Liver (tissue), 9 donors: ENCODE data around the gene RUNX1. TPM values are rescaled to one million over a fixed set of nuclear protein-coding genes. Genes with fewer than 3 reads are reported as not detected.
A peak's percentile ranks its signal among the peaks of the same experiment; 100 is the strongest.

Source experiments
- DNase-seq: peaks from one replicate; pipeline ENCODE4 v3.0.0-alpha.2; 2017; ENCODE audit warnings: low spot score
- H3K27ac ChIP-seq, 2 donors: one replicate each; pipeline ENCODE4 v1.7.0; 2013; ENCODE audit warnings: inconsistent platforms in 2 of 2, low read length in 2 of 2, control low read depth in 1 of 2, low read depth in 1 of 2, mild to moderate bottlenecking in 1 of 2
- H3K27me3 ChIP-seq, 4 donors: one replicate each; pipeline versions ENCODE4 v1.6.1 to v1.7.0; 2013; ENCODE audit warnings: low read length in 3 of 4, inconsistent platforms in 1 of 4, mild to moderate bottlenecking in 1 of 4, moderate library complexity in 1 of 4; ENCODE audit not compliant: control insufficient read depth in 4 of 4, insufficient read depth in 4 of 4
- H3K36me3 ChIP-seq, 4 donors: one replicate each; pipeline versions ENCODE4 v1.6.1 to v1.7.0; 2013; ENCODE audit warnings: low read length in 3 of 4, mild to moderate bottlenecking in 3 of 4, low read depth in 1 of 4, moderate library complexity in 1 of 4; ENCODE audit not compliant: control insufficient read depth in 4 of 4, insufficient read depth in 3 of 4
- H3K4me1 ChIP-seq, 4 donors: one replicate each; pipeline versions ENCODE4 v1.6.1 to v1.7.0; 2013; ENCODE audit warnings: low read length in 3 of 4, mild to moderate bottlenecking in 3 of 4, moderate library complexity in 1 of 4; ENCODE audit not compliant: control insufficient read depth in 4 of 4, insufficient read depth in 4 of 4
- H3K4me3 ChIP-seq, 3 donors: one replicate each; pipeline versions ENCODE4 v1.6.1 to v1.7.0; 2013; ENCODE audit warnings: low read length in 3 of 3, control low read depth in 1 of 3, low read depth in 1 of 3, mild to moderate bottlenecking in 1 of 3
- H3K9ac ChIP-seq, 2 donors: one replicate each; pipeline ENCODE4 v1.7.0; 2013; ENCODE audit warnings: low read length in 2 of 2, mild to moderate bottlenecking in 2 of 2, moderate library complexity in 2 of 2, control low read depth in 1 of 2, low read depth in 1 of 2
- H3K9me3 ChIP-seq, 4 donors: one replicate each; pipeline versions ENCODE4 v1.6.1 to v1.7.0; 2013; ENCODE audit warnings: low read length in 3 of 4; ENCODE audit not compliant: control insufficient read depth in 4 of 4
- EGR1 ChIP-seq, 2 donors: IDR thresholded peaks; 2 replicates each; pipeline ENCODE4 v1.6.1; 2016 to 2018; ENCODE audit warnings: antibody characterized with exemption in 2 of 2, low read depth in 2 of 2
- FOXA2 ChIP-seq: IDR thresholded peaks from 2 replicates; pipeline ENCODE4 v1.6.1; 2016; ENCODE audit warnings: antibody characterized with exemption
- GABPA ChIP-seq, 2 donors: IDR thresholded peaks in 1 of 2; conservative IDR thresholded peaks in 1 of 2; 2 replicates each; pipeline ENCODE4 v1.6.1; 2016; ENCODE audit warnings: antibody characterized with exemption in 2 of 2, mild to moderate bottlenecking in 1 of 2, moderate library complexity in 1 of 2
- HNF4A ChIP-seq, 2 donors: conservative IDR thresholded peaks; 2 replicates each; pipeline ENCODE4 v1.6.1; 2016; ENCODE audit warnings: antibody characterized with exemption in 2 of 2, mild to moderate bottlenecking in 2 of 2
- RAD21 ChIP-seq, 2 donors: IDR thresholded peaks; 2 replicates each; pipeline ENCODE4 v1.6.1; 2016; ENCODE audit warnings: antibody characterized with exemption in 2 of 2, mild to moderate bottlenecking in 2 of 2
- SP1 ChIP-seq: IDR thresholded peaks from 2 replicates; pipeline ENCODE4 v1.6.1; 2018; ENCODE audit warnings: antibody characterized with exemption, mild to moderate bottlenecking
- YY1 ChIP-seq: IDR thresholded peaks from 2 replicates; pipeline ENCODE4 v1.6.1; 2016; ENCODE audit warnings: antibody characterized with exemption, mild to moderate bottlenecking
- WGBS: extraction: QIAGEN DNeasy Blood & Tissue Kit; methylation state at CpG from one replicate; pipeline ENCODE4 v1.1.7; 2013; 5-methylcytosine and 5-hydroxymethylcytosine counted together
- polyA plus RNA-seq, 2 donors: library from polyadenylated mRNA; stranded (reverse) in 1 of 2; unstranded in 1 of 2; fragments of 200-250 nt in 1 of 2; fragments of >200 nt in 1 of 2; fragmentation: Nextera tagmentation in 1 of 2; extraction: Ambion mirVana in 1 of 2; gene quantifications; one replicate each; pipeline versions ENCODE4 v1.2.1 to v1.2.3, GENCODE V29; 2013 to 2015
- total RNA-seq, 2 donors: library from RNA; depleted of rRNA; stranded (reverse); fragments of >200 nt; gene quantifications; one replicate each; pipeline ENCODE4 v1.2.3, GENCODE V29; 2014
- TF ChIP-seq, protein P1 (sequence below): IDR thresholded peaks from 2 replicates; pipeline ENCODE4 v1.6.1; 2016; ENCODE audit warnings: antibody characterized with exemption
- TF ChIP-seq, protein P2 (sequence below): fragments of 150-350 bp; IDR thresholded peaks from 2 replicates; pipeline ENCODE4 v1.5.1; 2017; ENCODE audit warnings: improper control_type of control experiment, low read depth, low read length; ENCODE audit not compliant: missing input control
- TF ChIP-seq, protein P3 (sequence below): IDR thresholded peaks from 2 replicates; pipeline ENCODE4 v1.6.1; 2016; ENCODE audit warnings: antibody characterized with exemption, mild to moderate bottlenecking
- TF ChIP-seq, protein P4 (sequence below): IDR thresholded peaks from 2 replicates; pipeline ENCODE4 v1.6.1; 2016; ENCODE audit warnings: antibody characterized with exemption
- donor health status: healthy.
- donor health status: healthy.
- donor health status: healthy.
- donor health status: healthy.
- donor health status: healthy.

Gene RUNX1
- total and polyA plus RNA-seq, 4 donors = 0.98 to 7.2 (median 3.1) TPM

DNA sequence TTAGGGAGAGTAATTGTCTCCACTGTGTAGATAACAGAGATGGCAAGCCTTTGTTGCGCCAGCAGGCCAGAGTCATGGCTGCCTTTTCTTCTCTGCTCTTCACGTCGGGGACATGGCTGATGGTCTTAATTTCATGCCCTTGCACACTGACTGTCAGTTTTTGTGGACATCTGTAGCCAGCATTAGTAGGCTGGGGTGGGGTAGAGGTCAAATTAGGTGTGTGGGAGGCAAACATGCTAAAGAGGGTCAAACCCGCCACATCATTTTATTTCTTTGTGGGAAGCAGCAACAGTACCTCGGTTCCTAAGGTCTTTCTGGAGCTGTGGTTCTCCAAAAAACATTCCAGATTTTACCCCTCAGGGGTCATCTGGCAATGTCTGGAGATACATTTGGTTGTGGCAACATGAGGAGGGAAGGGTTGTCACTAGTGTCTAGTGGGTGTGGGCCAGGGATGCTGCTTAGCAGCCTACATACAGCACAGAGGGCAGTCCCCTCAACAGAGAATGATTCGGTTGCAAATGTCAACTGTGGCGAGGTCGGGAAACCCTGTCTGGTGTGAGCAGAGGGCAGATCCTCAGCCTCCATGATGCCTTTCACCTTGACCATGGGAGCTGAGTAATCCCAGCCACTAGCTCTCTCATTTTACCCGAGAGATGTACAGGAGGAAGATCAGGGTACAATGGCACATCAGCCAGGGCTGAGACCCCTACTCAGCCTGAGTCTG lies 14.7 kb downstream of the RUNX1 start:
- no peak overlapping the region for H3K27ac ChIP-seq
- H3K9ac ChIP-seq = no peak overlapping the region
- H3K36me3 ChIP-seq = no peaks in the 10 kb centered on the region
- H3K4me1 ChIP-seq = no peaks in the 10 kb centered on the region
- H3K27me3 ChIP-seq = no peaks in the 10 kb centered on the region
- TF ChIP-seq, protein P1, sequence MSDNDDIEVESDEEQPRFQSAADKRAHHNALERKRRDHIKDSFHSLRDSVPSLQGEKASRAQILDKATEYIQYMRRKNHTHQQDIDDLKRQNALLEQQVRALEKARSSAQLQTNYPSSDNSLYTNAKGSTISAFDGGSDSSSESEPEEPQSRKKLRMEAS = no peak
- TF ChIP-seq FOXA2 (no peak), GABPA (IDR thresholded peaks at IDR 0.05 in 1 of 2, conservative IDR thresholded peaks at IDR 0.05 in 1 of 2) (no peak), HNF4A (conservative IDR thresholded peaks at IDR 0.05) (no peak), SP1 (no peak), RAD21 (IDR thresholded peaks at IDR 0.05) (no peak), YY1 (no peak)
- TF ChIP-seq, protein P2, sequence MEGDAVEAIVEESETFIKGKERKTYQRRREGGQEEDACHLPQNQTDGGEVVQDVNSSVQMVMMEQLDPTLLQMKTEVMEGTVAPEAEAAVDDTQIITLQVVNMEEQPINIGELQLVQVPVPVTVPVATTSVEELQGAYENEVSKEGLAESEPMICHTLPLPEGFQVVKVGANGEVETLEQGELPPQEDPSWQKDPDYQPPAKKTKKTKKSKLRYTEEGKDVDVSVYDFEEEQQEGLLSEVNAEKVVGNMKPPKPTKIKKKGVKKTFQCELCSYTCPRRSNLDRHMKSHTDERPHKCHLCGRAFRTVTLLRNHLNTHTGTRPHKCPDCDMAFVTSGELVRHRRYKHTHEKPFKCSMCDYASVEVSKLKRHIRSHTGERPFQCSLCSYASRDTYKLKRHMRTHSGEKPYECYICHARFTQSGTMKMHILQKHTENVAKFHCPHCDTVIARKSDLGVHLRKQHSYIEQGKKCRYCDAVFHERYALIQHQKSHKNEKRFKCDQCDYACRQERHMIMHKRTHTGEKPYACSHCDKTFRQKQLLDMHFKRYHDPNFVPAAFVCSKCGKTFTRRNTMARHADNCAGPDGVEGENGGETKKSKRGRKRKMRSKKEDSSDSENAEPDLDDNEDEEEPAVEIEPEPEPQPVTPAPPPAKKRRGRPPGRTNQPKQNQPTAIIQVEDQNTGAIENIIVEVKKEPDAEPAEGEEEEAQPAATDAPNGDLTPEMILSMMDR = no peak
- no peaks in the 10 kb centered on the region for H3K9me3 ChIP-seq
- peak; percentile 17 for DNase-seq
- H3K4me3 ChIP-seq = no peak overlapping the region
- 93% methylated on average over 9 of the region's 9 CpGs for WGBS

DNA sequence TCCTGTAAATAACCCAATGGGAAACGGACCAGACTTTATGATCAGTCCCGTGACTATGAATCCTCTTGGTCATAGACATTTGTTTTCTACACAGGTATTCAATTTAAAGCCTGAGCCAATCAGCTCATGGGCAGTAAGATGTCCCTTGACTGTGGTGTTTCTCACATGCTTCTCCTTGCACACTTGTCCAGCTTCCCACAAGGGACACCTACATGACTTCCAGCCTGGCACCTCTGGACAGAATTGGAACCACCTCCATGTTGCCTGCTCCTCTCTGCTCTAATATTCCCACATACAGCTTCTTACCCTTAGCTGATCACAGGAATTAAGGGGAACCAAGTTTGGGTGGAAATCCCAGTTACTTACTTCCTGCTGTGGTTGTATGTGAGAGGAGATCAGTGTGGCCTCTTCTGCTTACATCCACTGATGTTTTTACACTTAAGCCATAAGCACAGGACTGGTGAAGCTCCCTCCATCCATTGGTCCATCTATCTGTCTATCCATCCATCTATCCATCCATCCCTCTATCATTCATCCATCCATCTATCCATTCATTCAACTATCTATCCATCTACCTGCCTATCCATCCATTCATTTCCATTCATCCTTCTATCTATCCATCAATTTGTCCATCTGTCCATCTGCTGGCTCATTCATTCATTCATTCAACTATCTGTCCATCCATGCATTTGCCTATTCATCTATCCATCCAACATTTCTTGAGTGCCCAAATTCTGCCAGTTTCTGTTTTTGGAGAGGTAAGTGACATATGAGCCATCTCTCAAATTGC lies 16.4 kb downstream of the RUNX1 start:
- no peak for DNase-seq
- Histone ChIP-seq H3K4me1 (no peaks in the 10 kb centered on the region), H3K27ac (no peak overlapping the region), H3K4me3 (no peak overlapping the region), H3K36me3 (no peaks in the 10 kb centered on the region), H3K9me3 (no peaks in the 10 kb centered on the region), H3K9ac (no peak overlapping the region), H3K27me3 (no peaks in the 10 kb centered on the region)
- TF ChIP-seq GABPA (IDR thresholded peaks at IDR 0.05 in 1 of 2, conservative IDR thresholded peaks at IDR 0.05 in 1 of 2) (no peak), HNF4A (conservative IDR thresholded peaks at IDR 0.05) (no peak), EGR1 (IDR thresholded peaks at IDR 0.05; ENCODE audit: low read depth in 2 of 2) (no peak)
- TF ChIP-seq, protein P3, sequence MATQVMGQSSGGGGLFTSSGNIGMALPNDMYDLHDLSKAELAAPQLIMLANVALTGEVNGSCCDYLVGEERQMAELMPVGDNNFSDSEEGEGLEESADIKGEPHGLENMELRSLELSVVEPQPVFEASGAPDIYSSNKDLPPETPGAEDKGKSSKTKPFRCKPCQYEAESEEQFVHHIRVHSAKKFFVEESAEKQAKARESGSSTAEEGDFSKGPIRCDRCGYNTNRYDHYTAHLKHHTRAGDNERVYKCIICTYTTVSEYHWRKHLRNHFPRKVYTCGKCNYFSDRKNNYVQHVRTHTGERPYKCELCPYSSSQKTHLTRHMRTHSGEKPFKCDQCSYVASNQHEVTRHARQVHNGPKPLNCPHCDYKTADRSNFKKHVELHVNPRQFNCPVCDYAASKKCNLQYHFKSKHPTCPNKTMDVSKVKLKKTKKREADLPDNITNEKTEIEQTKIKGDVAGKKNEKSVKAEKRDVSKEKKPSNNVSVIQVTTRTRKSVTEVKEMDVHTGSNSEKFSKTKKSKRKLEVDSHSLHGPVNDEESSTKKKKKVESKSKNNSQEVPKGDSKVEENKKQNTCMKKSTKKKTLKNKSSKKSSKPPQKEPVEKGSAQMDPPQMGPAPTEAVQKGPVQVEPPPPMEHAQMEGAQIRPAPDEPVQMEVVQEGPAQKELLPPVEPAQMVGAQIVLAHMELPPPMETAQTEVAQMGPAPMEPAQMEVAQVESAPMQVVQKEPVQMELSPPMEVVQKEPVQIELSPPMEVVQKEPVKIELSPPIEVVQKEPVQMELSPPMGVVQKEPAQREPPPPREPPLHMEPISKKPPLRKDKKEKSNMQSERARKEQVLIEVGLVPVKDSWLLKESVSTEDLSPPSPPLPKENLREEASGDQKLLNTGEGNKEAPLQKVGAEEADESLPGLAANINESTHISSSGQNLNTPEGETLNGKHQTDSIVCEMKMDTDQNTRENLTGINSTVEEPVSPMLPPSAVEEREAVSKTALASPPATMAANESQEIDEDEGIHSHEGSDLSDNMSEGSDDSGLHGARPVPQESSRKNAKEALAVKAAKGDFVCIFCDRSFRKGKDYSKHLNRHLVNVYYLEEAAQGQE = no peak
- TF ChIP-seq, protein P4, sequence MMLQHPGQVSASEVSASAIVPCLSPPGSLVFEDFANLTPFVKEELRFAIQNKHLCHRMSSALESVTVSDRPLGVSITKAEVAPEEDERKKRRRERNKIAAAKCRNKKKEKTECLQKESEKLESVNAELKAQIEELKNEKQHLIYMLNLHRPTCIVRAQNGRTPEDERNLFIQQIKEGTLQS = no peak
- 96% methylated on average over 2 of the region's 2 CpGs for WGBS
